Ishikawa (cell line): Measurements from ENCODE around the gene SEC14L2.

Experiments used
- CEBPB ChIP-seq: IDR thresholded peaks from 2 replicates; pipeline ENCODE4 v1.6.1; 2012
- CREB1 ChIP-seq: IDR thresholded peaks from 2 replicates; pipeline ENCODE4 v1.6.1; 2012; ENCODE audit warnings: low read depth
- EGR1 ChIP-seq: IDR thresholded peaks from 2 replicates; pipeline ENCODE4 v1.6.1; 2012
- EP300 ChIP-seq: IDR thresholded peaks from 2 replicates; pipeline ENCODE4 v1.6.1; 2012; ENCODE audit warnings: borderline replicate concordance
- FOXM1 ChIP-seq: IDR thresholded peaks from 2 replicates; pipeline ENCODE4 v1.6.1; 2012; ENCODE audit warnings: low read depth, borderline replicate concordance
- RAD21 ChIP-seq: IDR thresholded peaks from 2 replicates; pipeline ENCODE4 v1.6.1; 2012; ENCODE audit warnings: low read depth
- TAF1 ChIP-seq: IDR thresholded peaks from 2 replicates; pipeline ENCODE4 v1.6.1; 2012; ENCODE audit warnings: low read depth, mild to moderate bottlenecking
- TCF12 ChIP-seq: IDR thresholded peaks from 2 replicates; pipeline ENCODE4 v1.6.1; 2012; ENCODE audit warnings: low read depth
- TEAD4 ChIP-seq: IDR thresholded peaks from 2 replicates; pipeline ENCODE4 v1.6.1; 2012
- ZBTB7A ChIP-seq: IDR thresholded peaks from 2 replicates; pipeline ENCODE4 v1.6.1; 2012; ENCODE audit warnings: low read depth
- TF ChIP-seq, protein P1 (sequence below): IDR thresholded peaks from 2 replicates; pipeline ENCODE4 v1.6.1; 2012; ENCODE audit warnings: low read depth, mild to moderate bottlenecking
- TF ChIP-seq, protein P2 (sequence below): IDR thresholded peaks from 2 replicates; pipeline ENCODE4 v1.6.1; 2012
- TF ChIP-seq, protein P3 (sequence below): IDR thresholded peaks from 2 replicates; pipeline ENCODE4 v1.6.1; 2012

DNA sequence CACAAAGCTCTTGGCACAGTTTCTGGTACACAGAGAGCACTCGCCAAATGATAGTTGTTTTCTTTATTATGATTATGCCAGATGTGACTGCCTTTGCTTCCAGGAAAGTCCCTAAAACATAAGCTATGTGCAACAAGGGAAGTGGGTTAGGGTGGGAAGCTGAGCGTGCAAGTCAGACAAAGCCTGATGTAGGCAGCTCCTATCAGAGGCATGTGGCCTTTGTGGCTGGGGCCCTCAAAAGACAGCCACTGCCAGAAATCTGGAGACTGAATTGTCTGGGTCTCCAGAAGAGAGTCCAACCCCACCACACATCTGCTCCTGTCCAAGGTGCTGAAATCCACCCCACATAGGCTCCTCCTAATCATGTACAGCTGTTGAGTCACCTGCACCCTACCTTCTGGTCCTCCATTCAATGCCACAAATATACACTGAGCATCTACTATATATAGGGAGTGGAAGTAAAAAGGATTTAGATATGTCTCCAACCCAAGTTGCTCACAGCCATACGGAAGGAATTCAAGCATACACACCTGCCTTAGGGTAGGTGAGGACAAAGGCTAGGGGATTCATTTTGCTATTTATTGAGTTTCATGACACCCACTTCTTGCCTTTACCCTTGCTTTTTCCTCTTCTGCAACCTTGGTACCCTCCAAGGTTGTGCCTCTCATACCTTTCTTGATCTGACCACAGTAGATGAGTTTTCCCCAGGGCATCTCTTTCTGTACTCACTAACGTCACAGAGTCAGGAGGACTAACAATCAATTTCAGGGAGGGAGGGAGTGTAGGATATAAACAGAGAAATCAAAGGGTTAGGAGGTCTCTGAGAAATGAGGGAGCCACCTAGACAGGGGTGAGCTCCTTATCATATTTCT, 62.6 kb downstream of the SEC14L2 start:
- TF ChIP-seq TAF1: no peak
- TF ChIP-seq TCF12: no peak
- TF ChIP-seq, protein P1, sequence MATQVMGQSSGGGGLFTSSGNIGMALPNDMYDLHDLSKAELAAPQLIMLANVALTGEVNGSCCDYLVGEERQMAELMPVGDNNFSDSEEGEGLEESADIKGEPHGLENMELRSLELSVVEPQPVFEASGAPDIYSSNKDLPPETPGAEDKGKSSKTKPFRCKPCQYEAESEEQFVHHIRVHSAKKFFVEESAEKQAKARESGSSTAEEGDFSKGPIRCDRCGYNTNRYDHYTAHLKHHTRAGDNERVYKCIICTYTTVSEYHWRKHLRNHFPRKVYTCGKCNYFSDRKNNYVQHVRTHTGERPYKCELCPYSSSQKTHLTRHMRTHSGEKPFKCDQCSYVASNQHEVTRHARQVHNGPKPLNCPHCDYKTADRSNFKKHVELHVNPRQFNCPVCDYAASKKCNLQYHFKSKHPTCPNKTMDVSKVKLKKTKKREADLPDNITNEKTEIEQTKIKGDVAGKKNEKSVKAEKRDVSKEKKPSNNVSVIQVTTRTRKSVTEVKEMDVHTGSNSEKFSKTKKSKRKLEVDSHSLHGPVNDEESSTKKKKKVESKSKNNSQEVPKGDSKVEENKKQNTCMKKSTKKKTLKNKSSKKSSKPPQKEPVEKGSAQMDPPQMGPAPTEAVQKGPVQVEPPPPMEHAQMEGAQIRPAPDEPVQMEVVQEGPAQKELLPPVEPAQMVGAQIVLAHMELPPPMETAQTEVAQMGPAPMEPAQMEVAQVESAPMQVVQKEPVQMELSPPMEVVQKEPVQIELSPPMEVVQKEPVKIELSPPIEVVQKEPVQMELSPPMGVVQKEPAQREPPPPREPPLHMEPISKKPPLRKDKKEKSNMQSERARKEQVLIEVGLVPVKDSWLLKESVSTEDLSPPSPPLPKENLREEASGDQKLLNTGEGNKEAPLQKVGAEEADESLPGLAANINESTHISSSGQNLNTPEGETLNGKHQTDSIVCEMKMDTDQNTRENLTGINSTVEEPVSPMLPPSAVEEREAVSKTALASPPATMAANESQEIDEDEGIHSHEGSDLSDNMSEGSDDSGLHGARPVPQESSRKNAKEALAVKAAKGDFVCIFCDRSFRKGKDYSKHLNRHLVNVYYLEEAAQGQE: peak; percentile 97
- TF ChIP-seq, protein P2, sequence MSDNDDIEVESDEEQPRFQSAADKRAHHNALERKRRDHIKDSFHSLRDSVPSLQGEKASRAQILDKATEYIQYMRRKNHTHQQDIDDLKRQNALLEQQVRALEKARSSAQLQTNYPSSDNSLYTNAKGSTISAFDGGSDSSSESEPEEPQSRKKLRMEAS: no peak
- TF ChIP-seq ZBTB7A: no peak
- no peak for TF ChIP-seq EGR1
- TF ChIP-seq RAD21: no peak
- no peak for TF ChIP-seq EP300
- TF ChIP-seq CREB1: no peak
- TF ChIP-seq, protein P3, sequence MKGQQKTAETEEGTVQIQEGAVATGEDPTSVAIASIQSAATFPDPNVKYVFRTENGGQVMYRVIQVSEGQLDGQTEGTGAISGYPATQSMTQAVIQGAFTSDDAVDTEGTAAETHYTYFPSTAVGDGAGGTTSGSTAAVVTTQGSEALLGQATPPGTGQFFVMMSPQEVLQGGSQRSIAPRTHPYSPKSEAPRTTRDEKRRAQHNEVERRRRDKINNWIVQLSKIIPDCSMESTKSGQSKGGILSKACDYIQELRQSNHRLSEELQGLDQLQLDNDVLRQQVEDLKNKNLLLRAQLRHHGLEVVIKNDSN: no peak
- TF ChIP-seq FOXM1: no peak
- no peak for TF ChIP-seq TEAD4
- TF ChIP-seq CEBPB: no peak
